Measurements from ENCODE around the gene IGF1.

DNA sequence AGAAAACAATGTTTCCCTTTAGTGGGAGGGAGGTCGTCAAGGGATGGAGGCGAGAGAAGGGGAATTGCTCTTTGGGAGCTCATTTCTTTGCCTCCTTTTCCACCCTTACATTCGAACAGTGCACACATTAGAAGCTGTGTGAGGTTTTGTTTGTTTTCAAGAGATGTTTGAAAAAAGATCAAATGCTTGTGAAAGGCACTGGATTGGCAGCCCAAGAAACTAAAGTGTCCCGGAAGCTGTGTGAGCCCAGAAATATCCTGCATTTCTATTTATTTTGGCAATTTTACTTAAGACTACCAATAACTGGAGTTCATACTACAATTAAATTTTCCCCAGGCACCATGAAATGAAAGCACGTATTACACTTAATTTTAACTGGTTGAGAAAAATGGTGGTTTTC, 67.0 kb downstream of the IGF1 start:
- TF ChIP-seq YY1 (IDR thresholded peaks at IDR 0.05; ENCODE audit: insufficient read depth, insufficient read length): no peak
- no peak for TF ChIP-seq ZNF274 (IDR thresholded peaks at IDR 0.05; ENCODE audit: low read depth, low read length)
